Bronchial epithelial cell (primary cell): Measurements from ENCODE around the gene PTPN1. TPM values are rescaled to one million over a fixed set of nuclear protein-coding genes. Genes with fewer than 3 reads are reported as not detected.

Experiments used
- DNase-seq: peaks from one replicate; pipeline ENCODE4 v3.0.0-alpha.2; 2010; ENCODE audit warnings: low read depth
- FAIRE-seq: peaks from 2 replicates; lab custom pipeline; 2011; peaks lifted over from hg19 to GRCh38; lab: Jason Lieb, UNC
- H3K27me3 ChIP-seq: 2 replicates; pipeline ENCODE4 v1.5.1; 2011; ENCODE audit warnings: low read length; ENCODE audit not compliant: control insufficient read depth, insufficient read depth
- H3K36me3 ChIP-seq: 2 replicates; pipeline ENCODE4 v1.5.1; 2011; ENCODE audit warnings: low read length; ENCODE audit not compliant: control insufficient read depth, insufficient read depth
- H3K4me3 ChIP-seq: 2 replicates; pipeline ENCODE4 v1.5.1; 2011; ENCODE audit warnings: mild to moderate bottlenecking, low read depth, low read length, control low read depth
- CTCF ChIP-seq: IDR thresholded peaks from 2 replicates; pipeline ENCODE4 v1.5.1; 2011; ENCODE audit warnings: mild to moderate bottlenecking, moderate library complexity, low read length, control low read depth, inconsistent platforms; ENCODE audit not compliant: insufficient read depth, severe bottlenecking
- total RNA-seq: library from RNA; depleted of rRNA; stranded (reverse); fragments of >200 nt; gene quantifications from 2 replicates; pipeline ENCODE4 v1.2.1, GENCODE V29; 2014

The PTPN1 gene
- total RNA-seq, 1 donor from 2014 or later, result 18.4 TPM

DNA sequence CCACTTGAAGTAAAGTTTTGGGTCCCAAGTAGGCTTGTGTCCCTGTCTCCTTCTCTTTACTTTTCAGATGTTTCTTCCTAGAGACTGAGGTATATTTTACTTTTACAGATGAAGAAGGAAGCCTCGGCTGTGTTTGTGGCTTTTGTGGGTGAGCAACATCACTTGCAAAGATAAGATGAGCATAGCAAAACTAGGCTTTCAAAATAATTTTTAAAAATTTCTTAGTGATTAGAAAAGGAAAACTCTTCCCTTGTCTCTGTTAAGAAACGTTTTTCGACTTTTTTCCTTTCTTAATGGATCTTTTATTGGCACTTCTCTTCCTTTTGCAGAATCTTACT lies 7.6 kb downstream of the PTPN1 start:
- Histone ChIP-seq H3K36me3 (no peaks in the 10 kb centered on the region), H3K4me3 (no peak overlapping the region), H3K27me3 (no peaks in the 10 kb centered on the region)
- FAIRE-seq (no peak), DNase-seq (no peak)
- no peak for TF ChIP-seq CTCF

DNA sequence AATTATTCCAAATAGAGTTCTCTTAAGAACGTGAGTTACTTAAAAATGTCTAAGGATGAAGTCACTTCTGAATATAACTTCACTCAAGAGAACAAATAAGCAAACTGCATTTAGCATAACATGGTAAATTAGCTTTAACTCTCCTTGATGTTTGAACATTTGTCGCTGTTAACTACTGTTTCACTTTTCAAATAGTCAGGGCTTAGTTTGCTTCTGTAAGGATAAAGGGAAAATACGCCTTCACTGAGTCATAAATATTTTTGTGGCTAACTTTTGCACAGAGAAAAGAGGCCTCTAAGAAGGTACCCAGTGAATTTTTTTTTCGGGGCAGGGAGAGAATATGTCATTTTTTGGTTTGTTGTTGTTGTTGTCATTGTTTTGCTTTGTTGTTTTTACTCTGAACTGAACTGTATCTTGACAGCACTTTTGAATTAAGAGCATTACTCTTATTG lies 8.1 kb downstream of the PTPN1 start:
- FAIRE-seq (no peak), DNase-seq (peak; percentile 38)
- TF ChIP-seq CTCF, result no peak
- Histone ChIP-seq H3K27me3 (no peaks in the 10 kb centered on the region), H3K4me3 (no peak overlapping the region), H3K36me3 (no peaks in the 10 kb centered on the region)

- H3K36me3 ChIP-seq, result no peaks in the 10 kb centered on the region
Observed at GRCh38 chr20:50519036-50519762, 9.0 kb downstream of the PTPN1 start.

GRCh38 chr20:50520222-50520880 lies 10.2 kb downstream of the PTPN1 start:
- TF ChIP-seq CTCF, result no peak
- Histone ChIP-seq H3K27me3 (no peaks in the 10 kb centered on the region), H3K36me3 (no peaks in the 10 kb centered on the region), H3K4me3 (no peak overlapping the region)
- DNase-seq, result no peak
- FAIRE-seq, result no peak

More at GRCh38 chr20:50519036-50519762, 9.0 kb downstream of the PTPN1 start:
- Histone ChIP-seq H3K4me3 (no peak overlapping the region), H3K27me3 (no peaks in the 10 kb centered on the region)
- FAIRE-seq (no peak), DNase-seq (no peak)
- no peak for TF ChIP-seq CTCF

DNA sequence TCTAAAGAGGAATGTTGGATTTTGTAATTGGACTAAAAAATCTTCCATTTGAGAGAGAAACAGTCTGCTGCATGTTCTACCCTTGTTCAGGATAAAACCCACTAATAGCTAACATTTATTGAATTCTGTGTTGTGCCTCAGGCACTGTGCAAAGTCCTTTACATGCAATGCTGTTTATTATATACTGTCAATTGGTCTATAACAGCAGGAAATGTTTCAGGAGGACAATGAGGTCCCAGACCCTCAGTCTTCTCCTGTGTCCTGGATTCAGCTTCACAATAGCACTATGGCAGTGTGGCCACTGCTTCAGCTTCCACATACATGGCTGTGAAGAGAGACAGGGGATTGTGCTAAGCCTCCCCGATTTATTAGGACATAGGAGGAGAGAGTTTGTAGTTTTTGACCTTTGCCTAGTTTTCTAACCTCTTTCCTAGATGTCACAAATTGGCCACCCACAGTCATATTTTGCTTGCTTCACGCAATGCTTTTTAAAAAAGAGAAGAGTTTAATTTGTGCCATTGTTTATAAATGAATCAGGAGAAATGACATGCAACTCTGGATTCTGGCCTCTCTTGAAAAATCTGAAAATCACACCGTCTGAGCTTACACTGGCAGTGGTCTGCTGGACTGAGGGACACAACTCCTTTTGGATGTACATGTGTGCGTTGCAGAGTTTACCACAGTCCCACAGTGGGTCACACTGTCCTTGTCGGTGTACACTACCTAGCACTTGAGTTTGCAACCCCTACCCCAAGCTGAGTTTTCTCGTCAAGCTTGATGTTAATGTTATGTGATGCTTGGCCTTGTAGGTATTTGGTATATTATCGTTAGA lies 11.3 kb downstream of the PTPN1 start:
- no peak for FAIRE-seq
- Histone ChIP-seq H3K4me3 (no peak overlapping the region), H3K36me3 (no peaks in the 10 kb centered on the region), H3K27me3 (no peaks in the 10 kb centered on the region)
- TF ChIP-seq CTCF, result no peak
- DNase-seq, result no peak
